Activated naive CD8-positive, alpha-beta T cell treated with anti-CD3 and anti-CD28 coated beads, Interleukin-2, amount 50 U/mL, for 24 hours (primary cell): Measurements from ENCODE around the gene LIMS2.

Experiments used
- ATAC-seq: fragments of 150-1000 bp; cut with Tn5 transposase; one replicate; pipeline ENCODE4 v1.10.0; 2021
- DNase-seq: peaks from one replicate; pipeline ENCODE4 v3.0.0; 2021
- H3K27ac Mint-ChIP-seq: one replicate; pipeline ENCODE4 v1.8.0; 2021; ENCODE audit warnings: mild to moderate bottlenecking, mixed read lengths
- H3K27me3 Mint-ChIP-seq: one replicate; pipeline ENCODE4 v1.8.0; 2021; ENCODE audit warnings: mixed read lengths
- H3K36me3 Mint-ChIP-seq: one replicate; pipeline ENCODE4 v1.8.0; 2021; ENCODE audit warnings: low read depth, mixed read lengths
- H3K4me1 Mint-ChIP-seq: one replicate; pipeline ENCODE4 v1.8.0; 2021; ENCODE audit warnings: mixed read lengths
- H3K4me3 Mint-ChIP-seq: one replicate; pipeline ENCODE4 v1.8.0; 2021; ENCODE audit warnings: mild to moderate bottlenecking, moderate library complexity, mixed read lengths
- H3K9me3 Mint-ChIP-seq: one replicate; pipeline ENCODE4 v1.8.0; 2021; ENCODE audit warnings: mixed read lengths

Gene LIMS2

GRCh38 chr2:127612111-127612822 is 63.1 kb downstream of the LIMS2 start:
- H3K27me3 Mint-ChIP-seq: peaks cover 4% of the 10 kb centered on the region
- no peak for DNase-seq
- peaks cover 10% of the 10 kb centered on the region for H3K4me1 Mint-ChIP-seq
- no peaks in the 10 kb centered on the region for H3K36me3 Mint-ChIP-seq
- no peak overlapping the region for H3K27ac Mint-ChIP-seq
- ATAC-seq: no peak
- peaks cover 11% of the 10 kb centered on the region for H3K9me3 Mint-ChIP-seq
- H3K4me3 Mint-ChIP-seq: no peak overlapping the region

- Mint-ChIP-seq H3K27me3 (no peaks in the 10 kb centered on the region), H3K4me3 (no peak overlapping the region), H3K4me1 (peaks cover 7% of the 10 kb centered on the region), H3K9me3 (peaks cover 11% of the 10 kb centered on the region), H3K36me3 (no peaks in the 10 kb centered on the region), H3K27ac (no peak overlapping the region)
- DNase-seq: no peak
- ATAC-seq: no peak
Measured at GRCh38 chr2:127611076-127611925, 64.0 kb downstream of the LIMS2 start.

DNA sequence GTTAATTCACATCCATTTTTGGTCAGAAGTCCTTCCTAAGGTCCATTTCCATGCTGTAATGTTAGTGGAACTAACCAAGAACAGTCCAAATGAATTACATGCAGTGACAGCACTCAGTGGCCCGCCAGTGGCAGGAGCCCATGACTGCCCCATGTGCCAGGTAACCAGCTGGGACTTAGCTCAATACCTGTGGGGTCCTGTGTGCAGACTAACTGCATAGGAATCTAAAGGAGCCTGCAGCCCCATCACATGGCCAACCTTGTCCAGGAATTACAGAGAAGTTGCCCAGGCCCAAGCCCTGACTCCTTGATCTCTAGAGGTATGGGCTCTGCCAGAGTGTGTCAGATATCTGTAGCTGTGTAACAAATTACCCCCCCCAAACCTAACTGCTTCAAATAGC is 64.8 kb downstream of the LIMS2 start:
- no peak overlapping the region for H3K4me3 Mint-ChIP-seq
- no peaks in the 10 kb centered on the region for H3K36me3 Mint-ChIP-seq
- no peak for DNase-seq
- H3K27ac Mint-ChIP-seq: no peak overlapping the region
- peaks cover 11% of the 10 kb centered on the region for H3K9me3 Mint-ChIP-seq
- no peak for ATAC-seq
- peaks cover under 1% of the 10 kb centered on the region for H3K4me1 Mint-ChIP-seq
- no peaks in the 10 kb centered on the region for H3K27me3 Mint-ChIP-seq

DNA sequence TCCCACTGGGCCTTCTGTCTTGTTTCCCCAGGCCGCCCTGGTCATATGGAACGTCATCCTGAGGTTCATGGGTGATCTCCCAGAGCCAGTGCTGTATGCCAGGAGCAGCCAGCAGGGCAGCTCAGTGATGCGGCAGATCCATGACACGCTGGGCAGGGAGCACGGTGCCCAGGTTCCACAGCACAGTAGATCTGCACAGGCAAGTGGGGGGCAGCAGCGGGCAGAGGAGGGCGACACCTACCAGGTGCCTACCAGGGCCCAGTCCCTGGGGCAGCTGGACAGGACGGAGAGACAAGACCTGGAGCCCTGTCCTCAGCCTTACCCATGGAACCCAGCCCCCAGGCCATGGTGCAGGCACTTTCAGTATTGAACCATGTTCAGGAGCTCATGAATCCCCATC is 65.5 kb downstream of the LIMS2 start:
- Mint-ChIP-seq H3K27ac (no peak overlapping the region), H3K9me3 (peaks cover 11% of the 10 kb centered on the region), H3K36me3 (no peaks in the 10 kb centered on the region), H3K27me3 (no peaks in the 10 kb centered on the region), H3K4me1 (no peaks in the 10 kb centered on the region), H3K4me3 (no peak overlapping the region)
- ATAC-seq (no peak), DNase-seq (no peak)

GRCh38 chr2:127609031-127609751 is 66.1 kb downstream of the LIMS2 start:
- Mint-ChIP-seq H3K4me3 (no peak overlapping the region), H3K4me1 (peaks cover 1% of the 10 kb centered on the region), H3K9me3 (peaks cover 11% of the 10 kb centered on the region), H3K27ac (no peak overlapping the region), H3K36me3 (no peaks in the 10 kb centered on the region), H3K27me3 (no peaks in the 10 kb centered on the region)
- DNase-seq: no peak
- ATAC-seq: no peak

DNA sequence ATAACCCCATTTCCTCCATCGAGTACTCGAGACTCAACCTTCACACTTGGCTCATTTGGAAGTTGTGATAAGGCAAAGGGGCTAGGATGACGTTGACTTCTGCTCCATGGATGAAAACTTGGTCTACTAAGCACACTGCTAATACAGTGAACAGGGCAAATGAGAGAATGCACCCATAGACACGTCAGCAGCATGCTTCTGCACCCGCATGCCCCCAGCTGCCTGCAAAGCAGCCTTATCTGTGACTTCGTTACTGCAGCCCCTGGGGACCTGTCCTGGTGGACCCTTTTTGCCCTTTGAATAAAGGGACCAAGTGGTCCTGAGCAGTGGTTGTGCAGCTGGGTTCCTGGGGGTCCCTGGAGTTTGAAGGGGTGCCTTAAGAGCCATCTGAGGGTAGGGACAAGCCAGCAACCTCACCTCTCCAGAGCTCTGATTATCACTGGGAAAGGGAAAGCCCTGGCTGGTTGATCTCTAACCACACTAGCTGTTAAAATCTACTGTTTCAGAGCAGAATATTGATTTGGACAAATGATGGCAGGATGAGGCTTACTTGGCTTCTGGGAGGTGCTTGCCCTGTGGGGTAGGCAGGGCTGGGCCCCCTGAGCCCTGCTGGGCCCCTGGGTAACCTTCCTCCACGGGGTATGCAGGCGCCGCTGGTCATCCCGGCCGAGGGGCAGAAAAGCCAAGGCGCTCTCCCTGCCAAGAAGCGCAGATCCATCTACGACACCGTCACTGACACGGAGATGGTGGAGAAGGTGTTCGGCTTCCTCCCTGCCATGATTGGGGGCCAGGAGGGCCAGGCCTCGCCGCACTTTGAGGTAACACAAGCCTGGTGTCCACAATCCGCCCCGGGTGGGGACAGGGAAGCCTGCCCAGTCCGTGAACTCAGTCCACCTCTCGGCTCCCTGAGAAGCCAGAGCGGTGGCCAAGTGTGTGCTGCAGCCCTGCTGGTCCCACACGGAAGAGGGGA is 67.0 kb downstream of the LIMS2 start:
- DNase-seq: no peak
- ATAC-seq: no peak
- peaks cover 3% of the 10 kb centered on the region for H3K4me1 Mint-ChIP-seq
- H3K36me3 Mint-ChIP-seq: no peaks in the 10 kb centered on the region
- peaks cover 4% of the 10 kb centered on the region for H3K9me3 Mint-ChIP-seq
- no peaks in the 10 kb centered on the region for H3K27me3 Mint-ChIP-seq
- no peak overlapping the region for H3K27ac Mint-ChIP-seq
- no peak overlapping the region for H3K4me3 Mint-ChIP-seq

- Mint-ChIP-seq H3K9me3 (peaks cover 5% of the 10 kb centered on the region), H3K36me3 (no peaks in the 10 kb centered on the region), H3K27me3 (no peaks in the 10 kb centered on the region), H3K4me3 (no peak overlapping the region), H3K4me1 (peaks cover 3% of the 10 kb centered on the region), H3K27ac (no peak overlapping the region)
- no peak for ATAC-seq
- no peak for DNase-seq
Measured at GRCh38 chr2:127607399-127607908, 67.9 kb downstream of the LIMS2 start.

GRCh38 chr2:127606625-127607398 is 68.5 kb downstream of the LIMS2 start:
- DNase-seq: no peak
- peaks cover 5% of the 10 kb centered on the region for H3K9me3 Mint-ChIP-seq
- ATAC-seq: no peak
- no peaks in the 10 kb centered on the region for H3K27me3 Mint-ChIP-seq
- no peak overlapping the region for H3K27ac Mint-ChIP-seq
- no peaks in the 10 kb centered on the region for H3K36me3 Mint-ChIP-seq
- H3K4me1 Mint-ChIP-seq: peaks cover 3% of the 10 kb centered on the region
- no peak overlapping the region for H3K4me3 Mint-ChIP-seq

DNA sequence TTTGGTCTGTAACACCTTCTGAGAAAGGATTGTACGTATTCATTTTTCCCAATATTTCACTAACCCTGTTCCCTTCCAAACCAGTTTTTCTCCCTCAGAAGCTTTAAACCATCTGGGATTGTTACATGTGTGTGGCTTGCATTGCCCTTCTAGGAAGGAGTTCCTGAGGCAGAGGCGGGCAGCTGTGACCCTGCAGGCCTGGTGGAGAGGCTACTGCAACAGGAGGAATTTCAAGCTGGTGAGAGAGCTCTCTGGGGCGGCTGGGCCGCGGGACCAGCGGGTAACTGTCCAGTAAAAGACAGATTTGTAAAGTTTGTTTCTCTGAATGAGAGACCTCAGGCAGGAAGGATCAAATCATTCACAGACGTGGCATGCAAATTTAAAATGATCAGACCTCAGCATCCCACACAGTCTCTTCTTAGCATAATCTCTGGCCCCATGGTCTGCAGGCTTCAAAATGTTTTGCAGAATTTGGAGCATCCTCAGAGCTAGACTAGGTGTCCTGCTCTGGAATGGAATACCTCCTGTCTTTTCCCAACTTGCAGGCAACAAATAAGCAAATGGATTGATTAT is 69.6 kb downstream of the LIMS2 start:
- Mint-ChIP-seq H3K36me3 (no peaks in the 10 kb centered on the region), H3K4me3 (no peak overlapping the region), H3K4me1 (peaks cover 3% of the 10 kb centered on the region), H3K9me3 (peaks cover 5% of the 10 kb centered on the region), H3K27me3 (no peaks in the 10 kb centered on the region), H3K27ac (no peak overlapping the region)
- ATAC-seq (no peak), DNase-seq (no peak)

DNA sequence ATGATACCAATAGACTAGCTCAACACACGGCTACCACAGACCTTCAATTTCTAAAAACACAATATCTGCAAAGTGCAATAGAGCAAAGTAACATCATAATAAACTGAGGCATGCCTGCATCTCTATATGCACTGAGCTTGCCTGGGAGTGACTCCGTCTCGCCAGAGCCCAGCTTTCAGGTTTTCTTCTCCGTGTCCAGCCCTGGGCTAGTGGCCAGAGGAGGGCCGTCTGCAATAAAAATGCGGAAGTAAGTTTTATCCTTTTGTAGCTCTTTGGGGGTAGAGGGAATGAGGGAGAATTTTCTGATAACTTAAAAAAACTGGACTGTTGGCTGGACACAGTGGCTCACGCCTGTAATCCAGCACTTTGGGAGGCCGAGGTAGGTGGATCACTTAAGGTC is 70.3 kb downstream of the LIMS2 start:
- ATAC-seq (no peak), DNase-seq (no peak)
- H3K27me3 Mint-ChIP-seq: no peaks in the 10 kb centered on the region
- no peaks in the 10 kb centered on the region for H3K36me3 Mint-ChIP-seq
- peaks cover 5% of the 10 kb centered on the region for H3K9me3 Mint-ChIP-seq
- no peak overlapping the region for H3K27ac Mint-ChIP-seq
- peaks cover 3% of the 10 kb centered on the region for H3K4me1 Mint-ChIP-seq
- no peak overlapping the region for H3K4me3 Mint-ChIP-seq

DNA sequence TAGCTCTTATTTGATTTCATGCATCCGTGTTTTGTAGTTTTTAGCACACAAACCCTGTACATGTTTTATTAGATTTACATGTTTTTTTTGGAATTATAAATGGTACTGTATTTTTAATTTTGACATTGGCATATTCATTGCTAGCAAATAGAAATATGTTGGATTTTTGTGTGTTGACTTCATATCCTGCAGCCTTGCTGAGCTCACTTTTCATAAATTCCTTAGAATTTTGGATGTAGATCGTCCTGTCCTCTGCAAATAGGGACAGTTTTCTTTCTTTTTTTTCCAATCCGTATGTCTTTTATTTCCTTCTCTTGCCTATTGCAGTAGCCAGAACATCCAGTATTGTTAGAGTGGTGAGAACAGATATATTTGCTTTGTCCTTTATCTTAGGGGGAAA is 76.1 kb downstream of the LIMS2 start:
- Mint-ChIP-seq H3K36me3 (no peaks in the 10 kb centered on the region), H3K27me3 (no peaks in the 10 kb centered on the region), H3K4me3 (no peak overlapping the region), H3K27ac (no peak overlapping the region), H3K9me3 (peaks cover 5% of the 10 kb centered on the region), H3K4me1 (peaks cover 2% of the 10 kb centered on the region)
- ATAC-seq: no peak
- no peak for DNase-seq

DNA sequence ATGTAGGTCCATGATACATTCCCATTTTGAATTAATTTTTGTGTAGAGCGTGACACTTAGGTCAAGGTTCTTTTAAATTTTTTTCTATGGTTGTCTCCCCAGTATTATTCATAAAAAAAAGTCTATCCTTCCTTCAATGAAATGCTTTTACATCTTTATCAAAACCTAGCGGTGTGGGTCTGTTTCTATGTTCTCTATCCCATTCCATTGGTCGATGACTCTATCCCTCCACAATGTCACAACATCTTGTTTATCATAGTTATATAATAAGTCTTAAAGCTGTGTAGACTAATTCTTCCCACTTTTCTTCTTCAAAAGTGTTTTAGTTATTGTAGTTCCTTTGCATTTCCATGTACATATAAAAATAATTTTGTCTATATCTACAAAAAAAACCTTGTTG is 76.6 kb downstream of the LIMS2 start:
- H3K36me3 Mint-ChIP-seq: no peaks in the 10 kb centered on the region
- H3K27ac Mint-ChIP-seq: no peak overlapping the region
- ATAC-seq: no peak
- DNase-seq: no peak
- peaks cover 5% of the 10 kb centered on the region for H3K9me3 Mint-ChIP-seq
- no peak overlapping the region for H3K4me3 Mint-ChIP-seq
- no peaks in the 10 kb centered on the region for H3K4me1 Mint-ChIP-seq
- no peaks in the 10 kb centered on the region for H3K27me3 Mint-ChIP-seq

GRCh38 chr2:127597984-127598380 is 77.3 kb downstream of the LIMS2 start:
- no peaks in the 10 kb centered on the region for H3K27me3 Mint-ChIP-seq
- H3K27ac Mint-ChIP-seq: no peak overlapping the region
- H3K4me3 Mint-ChIP-seq: no peak overlapping the region
- H3K9me3 Mint-ChIP-seq: peaks cover 2% of the 10 kb centered on the region
- no peaks in the 10 kb centered on the region for H3K4me1 Mint-ChIP-seq
- DNase-seq (no peak), ATAC-seq (no peak)
- no peaks in the 10 kb centered on the region for H3K36me3 Mint-ChIP-seq
